GM11168 (cell line): Measurements from ENCODE around the gene ABCB8.

Source experiments
- in situ Hi-C: fragments of 300-500 bp; cut with MboI; formaldehyde crosslinking; loops from one replicate; pipeline ENCODE4 v1.12.0; 2022; ENCODE audit warnings: low sequenced_read_pairs; ENCODE audit not compliant: unreplicated experiment

The ABCB8 gene

DNA sequence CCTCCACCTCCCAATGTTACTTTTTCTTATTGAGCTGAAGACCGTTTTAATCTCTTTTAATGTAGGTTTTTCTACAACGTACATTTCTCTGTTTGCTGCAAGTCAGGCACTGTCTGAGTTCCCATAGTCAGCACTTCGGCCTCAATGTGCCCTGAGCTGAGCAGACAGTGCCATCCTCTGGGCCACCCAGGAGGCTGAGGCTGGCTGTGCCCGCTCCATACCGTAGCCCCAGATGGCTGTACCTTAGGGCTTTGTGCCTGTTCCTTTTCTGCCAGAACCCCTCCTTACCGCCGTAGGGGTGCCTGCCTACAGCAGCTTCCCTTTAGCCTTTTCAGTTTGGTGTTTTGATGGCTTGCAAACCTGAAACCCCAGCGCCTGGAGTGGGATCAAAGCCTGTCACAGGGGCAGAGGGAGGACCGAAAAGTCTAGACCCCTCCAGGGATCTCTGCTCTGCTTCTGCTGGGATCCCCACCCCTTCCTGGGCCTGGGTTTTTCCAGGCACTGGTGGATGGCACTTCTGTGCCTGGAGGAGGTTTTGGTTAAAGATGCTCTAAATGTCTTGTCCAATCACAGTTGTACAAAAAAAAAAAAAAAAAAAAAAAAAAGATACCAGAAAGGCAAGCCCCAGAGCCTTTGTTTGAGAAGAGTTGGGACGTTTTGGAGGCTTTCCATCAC is 67.0 kb downstream of the ABCB8 start:
- in situ Hi-C loops: no loop called here

GRCh38 chr7:151095828-151096475 is 67.7 kb downstream of the ABCB8 start:
- in situ Hi-C loops: no loop called here
